ENCODE data around the gene PNPLA7. TPM values are rescaled to one million over a fixed set of nuclear protein-coding genes. Genes with fewer than 3 reads are reported as not detected.

The PNPLA7 gene
- total and polyA plus RNA-seq, 10 of the 15 experiments (the other 5 are each of a cell fraction or from before 2014, with no cell fraction given) = 0.04 to 0.85 (median 0.19) TPM; not detected in 1

GRCh38 chr9:137462986-137463930 is 86.9 kb downstream of the PNPLA7 start:
- no peaks in the 10 kb centered on the region for H3K27me3 ChIP-seq (replicated peaks in 1 of 2; ENCODE audit: control insufficient read depth in 2 of 2, insufficient read depth in 2 of 2, low read length in 1 of 2)
- ChIA-PET CTCF (no interaction called here), SMC1A (ENCODE audit: uncharacterized antibody, unreplicated experiment) (no interaction called here), RAD21 (ENCODE audit: unreplicated experiment) (no interaction called here), POLR2A (no interaction called here)
- H3K4me1 ChIP-seq (ENCODE audit: control insufficient read depth, insufficient read depth, low read length) = peaks cover 22% of the 10 kb centered on the region
- H3K27ac ChIP-seq (ENCODE audit: control insufficient read depth, insufficient read depth) = no peak overlapping the region
- no peak for DNase-seq (ENCODE audit: low read depth, low spot score)
- no peaks in the 10 kb centered on the region for H4K20me1 ChIP-seq (ENCODE audit: control insufficient read depth, insufficient read depth)
- no peaks in the 10 kb centered on the region for H3K36me3 ChIP-seq (ENCODE audit: control insufficient read depth in 2 of 2, insufficient read depth in 2 of 2, low read length in 1 of 2)
- FAIRE-seq = no peak
- H3K4me2 ChIP-seq (ENCODE audit: control insufficient read depth, insufficient read depth) = no peak overlapping the region
- no peak for ATAC-seq
- H3K9me3 ChIP-seq (replicated peaks; ENCODE audit: control insufficient read depth, insufficient read depth, low read length) = no peaks in the 10 kb centered on the region
- in situ Hi-C loops (cut with MboI) = no loop called here
- no TSS peak for BruUV-seq (replicated peaks)
- H3K4me3 ChIP-seq = no peak overlapping the region
- H3K79me2 ChIP-seq (ENCODE audit: control insufficient read depth, insufficient read depth, low read length) = peaks cover 5% of the 10 kb centered on the region
- H3K9ac ChIP-seq (ENCODE audit: control insufficient read depth, insufficient read depth, low read length) = no peak overlapping the region
- 73% methylated on average over 30 of the region's 30 CpGs for WGBS (ENCODE audit: insufficient coverage, insufficient replicate concordance, low lambda C conversion rate, missing lambda C conversion rate)
- no peak overlapping the region for H2AFZ ChIP-seq (ENCODE audit: control insufficient read depth, low read depth, low read length)
- intact Hi-C loops (cut with micrococcal nuclease; ENCODE audit: unreplicated experiment) = loop anchor here (10.0 kb wide), 1 partner anchor 62 kb away; no protein-coding TSS in a partner anchor
- TF ChIP-seq SMAD1 (IDR thresholded peaks at IDR 0.05; ENCODE audit: low read depth, partially characterized antibody) (no peak), EP300 (IDR thresholded peaks at IDR 0.05; ENCODE audit: borderline replicate concordance in 1 of 2, control insufficient read depth in 1 of 2, low read depth in 2 of 2, low read length in 2 of 2) (no peak), RELB (IDR thresholded peaks at IDR 0.05; ENCODE audit: low read depth) (no peak), SRF (IDR thresholded peaks at IDR 0.05; ENCODE audit: low read depth in 2 of 2, low read length in 2 of 2) (no peak), SIN3A (IDR thresholded peaks at IDR 0.05; ENCODE audit: low read depth, low read length) (no peak), CREB1 (IDR thresholded peaks at IDR 0.05; ENCODE audit: low read depth) (no peak), MAX (IDR thresholded peaks at IDR 0.05; ENCODE audit: low read depth, low read length) (no peak), MYB (IDR thresholded peaks at IDR 0.05; ENCODE audit: borderline replicate concordance, low read depth, low read length) (no peak), BMI1 (IDR thresholded peaks at IDR 0.05; ENCODE audit: borderline replicate concordance) (no peak), GATAD2B (conservative IDR thresholded peaks at IDR 0.05; ENCODE audit: low read depth) (no peak), ESRRA (IDR thresholded peaks at IDR 0.05; ENCODE audit: low read length) (no peak), E2F4 (IDR thresholded peaks at IDR 0.05; ENCODE audit: low read depth, low read length) (no peak), SMARCA5 (IDR thresholded peaks at IDR 0.05) (no peak), ZZZ3 (IDR thresholded peaks at IDR 0.05; ENCODE audit: control insufficient read depth, insufficient read length, low read depth) (no peak), E2F8 (IDR thresholded peaks at IDR 0.05; ENCODE audit: low read depth, partially characterized antibody) (no peak), TCF12 (IDR thresholded peaks at IDR 0.05; ENCODE audit: low read depth, low read length) (no peak), CBX3 (IDR thresholded peaks at IDR 0.05; ENCODE audit: borderline replicate concordance, low read depth) (no peak), HCFC1 (IDR thresholded peaks at IDR 0.05; ENCODE audit: low read length) (no peak)

Data from GM12878 (cell line).